Retinal pigment epithelial cell (primary cell): Measurements from ENCODE around the gene HAAO.
"Not testable (repeated sequence)": the region's sequence is repeated elsewhere in the genome, so short reads cannot be mapped to it uniquely, and the experiment has no call there.

ENCODE experiments used
- DNase-seq: peaks from one replicate; pipeline ENCODE4 v3.0.0-alpha.2; 2010; ENCODE audit warnings: low read depth
- H3K4me3 ChIP-seq: 2 replicates; pipeline ENCODE4 v1.5.1; 2011; ENCODE audit warnings: mild to moderate bottlenecking, low read length, control low read depth, moderate library complexity
- CTCF ChIP-seq: conservative IDR thresholded peaks from 2 replicates; pipeline ENCODE4 v1.5.1; 2011; ENCODE audit warnings: low read depth, low read length, control low read depth, inconsistent platforms

Gene HAAO

GRCh38 chr2:42834161-42834560 is 41.8 kb upstream of the HAAO start:
- TF ChIP-seq CTCF, result no peak
- H3K4me3 ChIP-seq, result no peak overlapping the region
- no peak for DNase-seq

- DNase-seq, result no peak
- H3K4me3 ChIP-seq, result no peak overlapping the region
- TF ChIP-seq CTCF, result no peak
Observed at GRCh38 chr2:42832289-42832634, 39.9 kb upstream of the HAAO start.

GRCh38 chr2:42831575-42832288 is 39.3 kb upstream of the HAAO start:
- DNase-seq, H3K4me3 ChIP-seq: not testable (repeated sequence)

GRCh38 chr2:42830922-42831574 is 38.7 kb upstream of the HAAO start:
- H3K4me3 ChIP-seq, result no peak overlapping the region
- no peak for DNase-seq
- no peak for TF ChIP-seq CTCF

- TF ChIP-seq CTCF, result peak; percentile 3
- no peak for DNase-seq
- H3K4me3 ChIP-seq, result no peak overlapping the region
Observed at GRCh38 chr2:42829671-42830440, 37.5 kb upstream of the HAAO start.

- TF ChIP-seq CTCF, result peak; percentile 92
- H3K4me3 ChIP-seq, result no peak overlapping the region
- DNase-seq, result no peak
Observed at GRCh38 chr2:42828487-42829425, 36.4 kb upstream of the HAAO start.
